Activated B cell treated with CpG ODN at 0.5 μM for 24 hours (primary cell): ENCODE measurements around the gene NSG2. TPM values are rescaled to one million over a fixed set of nuclear protein-coding genes. Genes with fewer than 3 reads are reported as not detected.

Source experiments
- ATAC-seq: fragments of 200-7000 bp; cut with Tn5 transposase; one replicate; pipeline ENCODE4 v1.10.0; 2021; ENCODE audit warnings: low read depth, mild to moderate bottlenecking, moderate library complexity
- CTCF ChIA-PET: fragments of 350-600 bp; sonication (Branson Sonifier 250); formaldehyde crosslinking; loops from one replicate; lab custom pipeline; 2021; ENCODE audit warnings: antibody characterized with exemption; lab: Charles Lee
- POLR2A ChIA-PET: fragments of 350-600 bp; sonication (Branson Sonifier 250); formaldehyde crosslinking; loops from one replicate; lab custom pipeline; 2021; ENCODE audit warnings: antibody characterized with exemption; lab: Charles Lee
- DNase-seq: peaks from one replicate; pipeline ENCODE4 v3.0.0; 2022
- H3K27ac Mint-ChIP-seq: one replicate; pipeline ENCODE4 v1.8.0; 2020; ENCODE audit warnings: mixed read lengths
- H3K27me3 Mint-ChIP-seq: one replicate; pipeline ENCODE4 v1.8.0; 2021; ENCODE audit warnings: mixed read lengths
- H3K36me3 Mint-ChIP-seq: one replicate; pipeline ENCODE4 v1.8.0; 2021; ENCODE audit warnings: low read depth, mixed read lengths
- H3K4me1 Mint-ChIP-seq: one replicate; pipeline ENCODE4 v1.8.0; 2021; ENCODE audit warnings: mixed read lengths
- H3K4me3 Mint-ChIP-seq: one replicate; pipeline ENCODE4 v1.8.0; 2020; ENCODE audit warnings: mild to moderate bottlenecking, mixed read lengths
- H3K9me3 Mint-ChIP-seq: one replicate; pipeline ENCODE4 v1.8.0; 2020; ENCODE audit warnings: mixed read lengths
- intact Hi-C: fragments of 100-400 bp; cut with micrococcal nuclease; formaldehyde crosslinking; loops from one replicate; pipeline ENCODE4 v1.15.1; 2024
- total RNA-seq: library from RNA; stranded (reverse); gene quantifications from 2 replicates; pipeline ENCODE4 v1.2.3, GENCODE V29; 2022
- TF ChIP-seq, protein P1 (sequence below): fragments of 200-600 bp; IDR thresholded peaks from one replicate; pipeline ENCODE4 v1.8.0; 2022; ENCODE audit warnings: antibody characterized with exemption, mild to moderate bottlenecking

The NSG2 gene
- total RNA-seq, 1 donor from 2014 or later, result not detected

DNA sequence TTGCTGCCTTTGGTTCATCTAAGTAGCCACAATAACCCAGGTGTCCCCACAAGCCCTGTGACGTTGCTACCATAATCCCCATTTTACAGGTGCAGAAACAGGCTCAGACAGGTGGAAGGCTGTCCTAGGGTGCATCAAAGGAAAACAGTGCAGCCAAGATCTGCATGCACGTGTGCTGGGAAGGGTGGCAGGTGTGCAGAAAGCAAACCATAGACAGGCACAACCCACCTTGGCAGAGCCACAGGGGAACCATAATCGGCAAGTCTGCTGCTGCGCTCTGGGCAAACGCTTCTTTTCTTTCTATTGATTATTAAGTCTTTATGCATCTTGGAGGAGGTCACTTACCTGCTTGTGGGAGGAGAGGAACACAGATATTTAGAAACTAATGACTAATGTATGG lies 7.1 kb downstream of the NSG2 start:
- ATAC-seq (no peak), DNase-seq (no peak)
- POLR2A ChIA-PET, result no interaction called here
- TF ChIP-seq, protein P1, sequence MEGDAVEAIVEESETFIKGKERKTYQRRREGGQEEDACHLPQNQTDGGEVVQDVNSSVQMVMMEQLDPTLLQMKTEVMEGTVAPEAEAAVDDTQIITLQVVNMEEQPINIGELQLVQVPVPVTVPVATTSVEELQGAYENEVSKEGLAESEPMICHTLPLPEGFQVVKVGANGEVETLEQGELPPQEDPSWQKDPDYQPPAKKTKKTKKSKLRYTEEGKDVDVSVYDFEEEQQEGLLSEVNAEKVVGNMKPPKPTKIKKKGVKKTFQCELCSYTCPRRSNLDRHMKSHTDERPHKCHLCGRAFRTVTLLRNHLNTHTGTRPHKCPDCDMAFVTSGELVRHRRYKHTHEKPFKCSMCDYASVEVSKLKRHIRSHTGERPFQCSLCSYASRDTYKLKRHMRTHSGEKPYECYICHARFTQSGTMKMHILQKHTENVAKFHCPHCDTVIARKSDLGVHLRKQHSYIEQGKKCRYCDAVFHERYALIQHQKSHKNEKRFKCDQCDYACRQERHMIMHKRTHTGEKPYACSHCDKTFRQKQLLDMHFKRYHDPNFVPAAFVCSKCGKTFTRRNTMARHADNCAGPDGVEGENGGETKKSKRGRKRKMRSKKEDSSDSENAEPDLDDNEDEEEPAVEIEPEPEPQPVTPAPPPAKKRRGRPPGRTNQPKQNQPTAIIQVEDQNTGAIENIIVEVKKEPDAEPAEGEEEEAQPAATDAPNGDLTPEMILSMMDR, result no peak
- H3K36me3 Mint-ChIP-seq, result no peaks in the 10 kb centered on the region
- H3K4me1 Mint-ChIP-seq, result no peaks in the 10 kb centered on the region
- H3K27me3 Mint-ChIP-seq, result peaks cover 3% of the 10 kb centered on the region
- no peak overlapping the region for H3K27ac Mint-ChIP-seq
- no peaks in the 10 kb centered on the region for H3K9me3 Mint-ChIP-seq
- intact Hi-C loops, result no loop called here
- no peak overlapping the region for H3K4me3 Mint-ChIP-seq
- CTCF ChIA-PET, result no interaction called here

DNA sequence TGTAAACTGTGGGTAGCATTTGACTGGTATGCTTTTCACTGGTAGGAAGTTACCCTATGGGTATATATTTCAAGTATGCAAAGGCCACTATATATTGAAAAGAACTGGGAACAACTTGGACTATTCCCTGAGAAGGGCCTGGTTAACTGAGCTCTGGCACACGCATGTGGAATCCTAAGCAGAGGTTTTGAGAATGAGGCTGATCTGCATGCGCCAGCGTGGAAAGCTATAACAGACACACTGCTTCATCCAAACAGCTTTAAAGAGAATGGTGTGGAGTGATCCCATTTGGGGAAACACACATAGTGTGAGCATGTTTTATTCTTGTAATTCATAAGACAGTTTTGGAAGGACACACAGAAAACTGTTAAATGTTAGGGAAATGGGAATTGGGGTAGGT lies 8.4 kb downstream of the NSG2 start:
- DNase-seq (no peak), ATAC-seq (no peak)
- Mint-ChIP-seq H3K4me1 (no peaks in the 10 kb centered on the region), H3K4me3 (no peak overlapping the region), H3K27me3 (peaks cover 6% of the 10 kb centered on the region), H3K27ac (no peak overlapping the region), H3K36me3 (no peaks in the 10 kb centered on the region), H3K9me3 (no peaks in the 10 kb centered on the region)
- CTCF ChIA-PET, result no interaction called here
- TF ChIP-seq, protein P1, result no peak
- intact Hi-C loops, result no loop called here
- POLR2A ChIA-PET, result no interaction called here

DNA sequence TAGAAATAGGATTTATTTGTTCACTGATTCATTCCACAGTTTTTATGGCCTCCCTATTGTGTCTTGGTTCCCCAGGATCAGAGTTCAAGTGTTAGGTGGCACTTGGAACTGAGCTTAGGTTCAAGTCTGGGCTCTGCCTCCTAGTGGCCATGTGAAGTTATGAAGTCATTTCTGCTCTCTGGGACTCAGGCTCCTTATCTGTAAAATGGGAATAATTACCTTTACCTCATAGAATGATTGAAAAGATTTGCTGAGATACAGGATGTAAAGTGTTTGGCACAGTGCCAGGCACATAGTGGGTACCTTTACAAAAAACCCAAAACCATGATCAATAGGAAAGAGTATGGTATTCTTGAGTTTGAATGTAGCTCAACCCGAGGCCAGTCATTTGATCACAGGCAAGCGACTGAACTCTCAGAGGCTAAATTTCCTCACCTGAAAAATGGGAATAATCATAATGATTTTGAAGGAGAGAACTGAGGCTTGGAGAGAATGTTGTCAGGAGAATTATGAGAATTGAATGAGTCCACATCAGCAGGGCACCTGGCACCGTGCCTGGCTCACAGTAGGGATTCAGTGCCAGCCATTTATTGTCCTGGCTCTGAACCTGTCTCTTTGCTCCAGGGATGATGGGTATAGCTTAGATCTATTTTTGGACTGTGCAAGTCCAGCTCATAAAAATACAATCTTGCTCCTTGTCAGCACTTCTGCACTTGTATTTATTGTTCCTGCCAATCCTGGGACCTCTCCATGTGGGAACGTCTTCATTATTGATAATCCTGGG lies 10.8 kb downstream of the NSG2 start:
- ChIA-PET POLR2A (no interaction called here), CTCF (interaction anchor here (1.1 kb wide), 1 partner anchor 440 kb away, joined by 3 read pairs; the partner anchor contains the start of gene BOD1)
- no peaks in the 10 kb centered on the region for H3K9me3 Mint-ChIP-seq
- intact Hi-C loops, result no loop called here
- H3K27ac Mint-ChIP-seq, result no peak overlapping the region
- H3K4me3 Mint-ChIP-seq, result no peak overlapping the region
- ATAC-seq (no peak), DNase-seq (no peak)
- no peaks in the 10 kb centered on the region for H3K4me1 Mint-ChIP-seq
- TF ChIP-seq, protein P1, result no peak
- peaks cover 4% of the 10 kb centered on the region for H3K27me3 Mint-ChIP-seq
- H3K36me3 Mint-ChIP-seq, result no peaks in the 10 kb centered on the region

DNA sequence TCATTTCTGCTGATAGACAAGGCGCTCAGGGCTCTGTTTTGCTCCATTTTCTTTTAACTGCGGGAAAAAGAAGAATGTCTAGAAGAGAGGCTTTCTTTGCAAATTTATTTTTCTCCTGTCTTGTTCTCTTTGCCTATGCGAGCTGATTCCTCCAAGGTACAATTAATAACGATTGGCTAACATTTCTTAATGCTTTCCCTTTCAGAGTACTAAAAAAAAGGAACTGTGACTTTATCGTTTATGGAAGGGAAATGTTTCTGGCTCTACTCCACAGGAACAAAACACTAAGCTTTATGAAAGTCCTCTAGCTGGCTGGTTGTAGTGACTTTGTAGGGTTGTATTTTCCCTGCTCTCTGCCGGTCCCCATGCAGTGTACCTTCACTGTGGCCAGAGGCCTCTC lies 11.7 kb downstream of the NSG2 start:
- ChIA-PET CTCF (no interaction called here), POLR2A (no interaction called here)
- H3K4me3 Mint-ChIP-seq, result no peak overlapping the region
- no peaks in the 10 kb centered on the region for H3K36me3 Mint-ChIP-seq
- H3K27me3 Mint-ChIP-seq, result peaks cover 8% of the 10 kb centered on the region
- TF ChIP-seq, protein P1, result no peak
- intact Hi-C loops, result no loop called here
- H3K27ac Mint-ChIP-seq, result no peak overlapping the region
- H3K9me3 Mint-ChIP-seq, result no peaks in the 10 kb centered on the region
- DNase-seq (no peak), ATAC-seq (no peak)
- no peaks in the 10 kb centered on the region for H3K4me1 Mint-ChIP-seq

DNA sequence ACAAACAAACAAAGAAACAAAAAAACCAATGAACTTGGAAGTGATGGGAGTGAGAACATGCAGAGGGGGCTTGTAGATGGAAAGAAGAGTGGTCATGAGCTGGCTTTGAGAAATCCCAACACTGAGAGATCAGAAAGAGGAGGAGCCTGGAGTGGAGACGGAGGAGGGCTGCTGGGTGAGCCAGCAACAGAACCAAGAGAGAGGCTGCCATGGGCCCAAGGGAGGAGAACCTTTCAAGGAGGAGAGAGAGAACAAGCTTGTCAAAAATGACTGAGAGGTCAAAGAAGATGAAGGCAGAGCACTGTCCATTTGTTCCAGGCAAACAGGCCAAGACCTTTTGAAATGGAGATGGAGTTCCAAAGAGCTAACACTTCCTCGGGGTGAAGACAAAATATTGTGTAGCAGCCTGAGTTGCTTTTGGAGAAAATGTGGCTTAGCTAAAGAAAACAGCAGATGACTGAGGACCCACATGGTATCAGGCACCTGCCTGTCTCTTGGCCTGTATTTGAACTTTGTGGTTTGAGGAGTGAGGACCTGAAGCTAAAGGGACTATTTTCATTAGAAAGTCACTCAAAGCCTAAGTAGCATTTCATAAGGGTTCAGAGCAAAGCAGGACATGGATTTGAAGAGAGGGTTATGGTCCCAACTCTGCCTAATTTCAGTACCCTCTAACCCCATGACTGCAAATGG lies 13.1 kb downstream of the NSG2 start:
- Mint-ChIP-seq H3K4me3 (no peak overlapping the region), H3K9me3 (no peaks in the 10 kb centered on the region), H3K36me3 (no peaks in the 10 kb centered on the region), H3K27ac (no peak overlapping the region), H3K4me1 (no peaks in the 10 kb centered on the region), H3K27me3 (peaks cover 18% of the 10 kb centered on the region)
- no peak for ATAC-seq
- TF ChIP-seq, protein P1, result no peak
- ChIA-PET CTCF (no interaction called here), POLR2A (no interaction called here)
- intact Hi-C loops, result no loop called here
- no peak for DNase-seq
